Non-pigmented ciliary epithelial cell (primary cell): Measurements from ENCODE around the gene CSNK2B.
"Not testable (repeated sequence)": the region's sequence is repeated elsewhere in the genome, so short reads cannot be mapped to it uniquely, and the experiment has no call there.

Experiments
- DNase-seq: peaks from one replicate; pipeline ENCODE4 v3.0.0-alpha.2; 2010; ENCODE audit warnings: low read depth

CSNK2B gene

DNA sequence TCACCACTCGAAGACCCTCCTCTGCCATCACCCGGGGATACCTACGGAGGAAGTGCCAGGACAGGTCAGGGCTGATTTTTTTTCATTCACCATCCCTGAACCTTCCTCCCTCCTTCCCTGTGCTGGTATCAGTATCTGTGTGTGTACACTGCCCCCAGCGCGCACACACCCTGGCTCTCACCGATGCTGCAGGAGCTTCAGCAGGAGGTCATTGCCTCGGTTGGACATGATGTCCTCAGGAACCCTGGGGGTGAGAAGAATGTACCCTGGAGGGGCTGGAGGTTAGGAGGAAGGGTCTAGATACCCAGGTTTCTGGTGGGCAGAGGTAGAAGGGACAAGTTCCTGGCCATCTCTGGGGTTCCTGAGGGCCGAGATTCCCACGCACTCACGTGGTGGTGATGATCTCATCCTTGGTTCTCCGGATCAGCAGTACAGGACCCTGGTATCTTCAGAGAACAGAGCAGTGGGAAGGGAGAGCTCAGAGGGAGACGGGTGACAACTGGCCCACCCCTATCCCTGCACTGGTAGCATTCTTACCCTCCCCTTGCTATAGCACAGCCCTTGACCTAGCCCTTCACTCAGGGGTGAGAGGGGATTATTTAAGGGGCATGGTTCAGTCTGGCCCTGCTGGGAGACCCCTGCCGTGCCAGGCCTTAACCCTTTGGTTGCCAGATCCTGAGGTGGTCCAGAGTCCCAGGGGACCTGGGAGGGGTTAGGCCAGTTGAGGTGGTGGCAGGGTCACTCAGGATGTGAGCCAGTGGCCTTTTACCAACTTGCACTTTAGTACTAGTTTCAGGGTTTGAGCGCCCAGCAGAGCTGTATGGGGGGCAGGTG, 22.2 kb downstream of the CSNK2B start:
- no peak for DNase-seq

GRCh38 chr6:31689249-31690110, 23.6 kb downstream of the CSNK2B start:
- DNase-seq, result no peak

- no peak for DNase-seq
Measured at GRCh38 chr6:31690231-31691077, 24.6 kb downstream of the CSNK2B start.

- no peak for DNase-seq
Measured at GRCh38 chr6:31691078-31691463, 25.2 kb downstream of the CSNK2B start.

DNA sequence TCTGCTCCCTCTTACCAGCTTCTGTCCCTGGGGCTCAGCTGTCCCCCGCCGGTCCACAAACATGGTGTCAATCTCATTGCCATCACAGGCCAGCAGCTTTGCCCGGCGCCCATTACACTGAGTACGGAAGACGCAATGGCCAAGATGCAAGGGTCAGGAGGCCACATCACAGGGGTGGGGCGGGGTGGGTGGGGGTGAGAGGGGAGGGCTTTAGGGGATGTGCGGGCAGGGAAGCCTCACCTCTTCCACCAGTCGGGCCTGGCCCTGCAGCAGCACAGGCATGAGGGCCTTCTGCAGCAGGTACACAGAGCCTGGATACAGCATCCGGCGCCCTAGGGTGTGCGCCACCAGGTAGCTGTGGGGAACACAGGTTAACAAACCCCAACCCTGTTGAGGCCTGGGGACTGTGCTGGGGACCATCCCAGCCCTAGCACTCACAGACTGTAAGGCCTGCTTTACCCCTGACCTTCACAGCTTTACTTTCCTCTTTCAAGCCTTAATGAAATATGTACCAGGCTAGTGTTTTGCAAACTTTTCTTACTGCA, 25.8 kb downstream of the CSNK2B start:
- no peak for DNase-seq

DNA sequence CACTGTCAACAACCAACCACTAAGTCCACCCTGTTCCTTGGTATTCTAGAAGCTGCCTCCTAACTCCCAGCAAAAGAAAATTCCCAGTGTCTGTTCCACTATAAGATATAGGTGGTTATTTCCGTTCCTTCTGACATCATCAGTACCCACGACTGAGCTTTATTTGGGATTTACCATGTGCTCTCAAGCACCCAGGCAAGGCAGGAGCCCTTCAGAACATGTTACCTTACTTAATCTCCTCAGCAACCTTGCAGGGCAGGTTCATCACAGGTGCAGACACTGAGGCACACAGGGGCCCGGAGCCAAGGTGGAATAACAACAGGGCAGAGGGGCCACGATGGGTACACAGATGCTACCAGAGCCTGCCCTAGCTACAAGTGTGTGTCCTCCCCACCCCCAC, 26.5 kb downstream of the CSNK2B start:
- DNase-seq, result no peak

DNA sequence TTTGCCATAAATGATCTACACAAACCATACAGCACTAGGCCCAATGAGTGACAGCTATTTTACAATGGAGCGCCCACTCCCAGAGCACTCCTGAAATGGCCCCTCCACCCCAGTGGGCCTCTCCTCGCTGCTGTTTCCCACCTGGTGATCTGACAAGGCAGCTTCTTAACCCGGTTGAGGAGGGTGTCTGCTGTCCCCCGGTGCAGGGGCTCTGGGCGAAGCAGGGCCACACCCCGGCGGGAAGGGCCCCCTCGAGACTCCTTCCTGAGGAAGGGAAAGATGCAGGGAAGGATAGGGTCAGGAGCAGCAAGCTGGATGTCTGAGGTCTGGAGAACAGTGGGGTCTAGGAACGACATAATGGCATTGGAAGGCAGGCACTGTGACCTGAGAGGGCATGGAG, 27.0 kb downstream of the CSNK2B start:
- DNase-seq, result no peak

GRCh38 chr6:31693535-31693934, 27.7 kb downstream of the CSNK2B start:
- no peak for DNase-seq

GRCh38 chr6:31697555-31697954, 31.7 kb downstream of the CSNK2B start:
- DNase-seq, result no peak

DNA sequence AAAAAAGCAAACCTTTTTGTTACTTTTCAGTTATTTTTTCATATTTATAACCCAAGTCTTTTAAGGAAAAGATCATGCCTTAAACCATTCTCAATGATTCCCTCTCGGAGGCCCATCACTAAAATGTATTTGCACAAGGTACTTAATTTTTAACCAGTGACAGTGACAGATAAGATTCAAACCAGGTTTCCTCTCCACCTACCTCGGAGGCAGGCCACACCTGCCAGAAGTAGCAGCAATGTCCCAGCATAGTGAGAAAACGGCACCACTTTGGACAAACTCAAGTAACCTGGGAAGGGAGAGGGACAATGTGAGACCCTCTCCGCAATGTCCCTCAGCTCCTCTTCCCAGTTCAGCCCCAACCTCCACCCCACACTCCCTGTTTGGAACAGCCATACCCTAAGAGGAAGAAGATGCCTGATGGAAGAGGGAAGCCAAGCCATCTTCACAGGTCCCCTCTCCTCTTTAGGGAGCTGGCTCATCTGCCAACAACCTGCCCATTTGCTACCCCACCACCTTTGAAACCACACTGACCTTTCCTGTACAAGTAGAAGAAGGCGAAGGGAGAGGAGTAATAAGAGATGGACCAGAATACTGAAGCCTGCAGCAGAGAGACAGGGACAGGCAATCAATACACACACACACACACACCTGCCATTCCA, 35.0 kb downstream of the CSNK2B start:
- DNase-seq, result no peak

DNA sequence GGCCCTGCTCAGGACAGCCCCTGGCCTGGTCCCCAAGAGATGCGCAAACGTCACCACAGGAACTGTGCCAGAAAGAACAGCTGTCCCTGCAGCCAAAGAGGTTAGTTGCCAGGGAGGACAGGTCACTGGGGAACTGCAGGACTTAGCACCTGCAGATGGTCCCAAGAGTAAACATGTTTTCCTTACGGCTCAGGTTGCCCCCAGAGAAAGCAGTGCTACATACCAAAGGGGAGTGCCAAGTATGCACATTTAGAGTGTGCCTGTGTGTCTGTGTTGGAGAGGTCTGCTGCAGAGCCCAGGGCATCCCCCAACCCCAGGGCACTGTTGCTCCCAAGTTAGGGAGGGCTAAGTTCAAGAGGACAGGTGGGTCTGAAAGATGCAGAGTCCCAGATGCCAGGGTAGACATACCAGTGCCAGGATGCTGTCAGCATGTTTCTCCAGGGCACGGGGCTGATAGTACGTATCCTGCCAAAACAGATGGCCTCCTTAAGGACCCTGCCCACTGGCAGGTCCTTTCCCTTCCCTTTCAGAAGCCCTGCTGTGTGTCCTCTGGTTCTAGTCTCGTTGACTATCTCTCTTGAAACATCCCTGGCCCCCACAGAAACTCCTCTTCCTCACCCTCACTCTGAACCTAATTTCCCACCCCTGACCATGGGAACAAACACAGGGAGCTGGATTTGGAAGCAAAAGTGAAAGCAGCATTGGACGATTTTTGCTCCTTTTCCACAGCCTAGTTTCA, 36.0 kb downstream of the CSNK2B start:
- DNase-seq, result no peak

GRCh38 chr6:31702405-31702818, 36.5 kb downstream of the CSNK2B start:
- DNase-seq, result no peak

- DNase-seq, result peak; percentile 91
Measured at GRCh38 chr6:31702819-31703716, 37.2 kb downstream of the CSNK2B start, which contains the start of gene ABHD16A. TSS of gene ABHD16A (minus strand) at chr6:31703324. CDS start at chr6:31703281, 43 bp downstream.

GRCh38 chr6:31705931-31706330, 40.1 kb downstream of the CSNK2B start:
- DNase-seq, result no peak

- DNase-seq, result no peak
Measured at GRCh38 chr6:31706599-31706998, 40.7 kb downstream of the CSNK2B start, which contains the start of gene LY6G6F. TSS of gene LY6G6F (plus strand) at chr6:31706866. CDS start at chr6:31706907, 41 bp downstream.

GRCh38 chr6:31707701-31708100, 41.8 kb downstream of the CSNK2B start:
- no peak for DNase-seq

DNA sequence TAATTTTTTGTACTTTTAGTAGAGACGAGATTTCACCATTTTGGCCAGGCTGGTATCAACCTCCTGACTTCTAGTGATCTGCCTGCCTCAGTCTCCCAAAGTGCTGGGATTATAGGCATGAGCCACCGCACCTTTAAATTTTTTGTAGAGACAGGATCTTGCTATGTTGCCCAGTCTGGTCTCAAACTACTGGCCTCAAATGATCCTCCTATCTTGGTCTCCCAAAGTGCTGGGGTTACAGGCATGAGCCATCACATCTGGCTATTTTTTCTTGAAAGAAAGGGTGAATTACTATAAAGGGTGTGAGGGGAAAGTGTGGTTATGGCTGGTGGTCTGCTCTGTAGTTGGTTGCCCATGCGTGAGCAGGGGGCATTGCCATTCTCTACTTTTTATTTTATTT, 42.3 kb downstream of the CSNK2B start:
- no peak for DNase-seq

GRCh38 chr6:31709157-31709556, 43.3 kb downstream of the CSNK2B start:
- DNase-seq, result not testable (repeated sequence)

DNA sequence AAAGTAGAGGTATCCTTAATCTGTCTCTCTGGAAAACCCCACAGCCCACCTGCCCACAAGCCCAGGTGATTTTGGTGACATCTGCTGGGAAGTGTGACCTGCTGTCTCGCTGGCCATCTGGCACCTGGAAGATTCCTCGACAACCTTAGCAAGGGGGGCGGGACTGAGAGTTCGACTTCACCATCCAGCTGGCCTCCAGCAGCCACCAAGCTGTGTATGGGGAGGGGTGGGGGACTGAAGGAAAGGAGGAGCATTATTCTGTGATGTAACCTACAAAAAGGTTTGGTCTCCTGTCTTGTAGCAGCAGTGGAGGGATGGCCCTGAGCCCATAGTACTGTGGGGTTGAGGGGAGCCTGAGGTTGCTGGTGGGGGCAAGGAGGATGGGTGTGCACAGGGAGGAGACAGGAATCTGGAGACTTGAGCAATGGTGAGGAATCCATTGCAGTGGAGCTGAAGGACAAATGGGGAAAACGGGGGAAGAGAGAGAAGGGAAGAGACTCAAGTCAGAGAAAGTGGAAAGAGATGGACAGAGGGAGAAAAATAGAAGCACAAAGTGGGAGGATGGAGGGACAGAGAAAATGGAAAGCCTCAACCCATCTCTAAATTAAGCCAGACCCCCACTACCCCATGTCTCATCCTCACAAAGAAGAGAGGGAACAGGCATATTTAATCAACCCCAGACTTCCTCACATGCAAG, 44.8 kb downstream of the CSNK2B start:
- DNase-seq, result no peak
